ENCODE data around the gene CPNE4. TPM values are rescaled to one million over a fixed set of nuclear protein-coding genes. Genes with fewer than 3 reads are reported as not detected.

CPNE4 gene
- total RNA-seq, 1 experiment from 2014 or later = 5.7 TPM

- intact Hi-C loops (cut with micrococcal nuclease; ENCODE audit: unreplicated experiment) = no loop called here
- CTCF ChIA-PET = no interaction called here
- TF ChIP-seq EZH2 (IDR thresholded peaks at IDR 0.05; ENCODE audit: borderline replicate concordance, low read depth, low read length, poor library complexity, severe bottlenecking) (no peak), CTCF (conservative IDR thresholded peaks at IDR 0.05; ENCODE audit: low read depth, low read length) (no peak)
- Histone ChIP-seq H3K27me3 (replicated peaks; ENCODE audit: insufficient read depth, low read depth, low read length, poor library complexity) (no peaks in the 10 kb centered on the region), H3K27ac (ENCODE audit: low read depth, low read length, poor library complexity, severe bottlenecking) (peak overlapping the region; percentile 41), H3K4me3 (ENCODE audit: low read depth, low read length, poor library complexity, severe bottlenecking) (no peak overlapping the region), H3K9me3 (ENCODE audit: low read depth, low read length, poor library complexity, severe bottlenecking) (no peaks in the 10 kb centered on the region), H3K4me1 (ENCODE audit: insufficient read depth, low read length, poor library complexity, severe bottlenecking) (peaks cover 46% of the 10 kb centered on the region), H3K36me3 (ENCODE audit: insufficient read depth, low read length, poor library complexity, severe bottlenecking) (no peaks in the 10 kb centered on the region)
- BruUV-seq (replicated peaks) = no TSS peak
- DNase-seq (ENCODE audit: low spot score) = peak; percentile 78
- POLR2A ChIA-PET (ENCODE audit: low non-redundant PET) = no interaction called here
Measured at GRCh38 chr3:131901686-131902085, 133.1 kb downstream of the CPNE4 start.

GRCh38 chr3:131900891-131901290 is 133.9 kb downstream of the CPNE4 start:
- TF ChIP-seq EZH2 (IDR thresholded peaks at IDR 0.05; ENCODE audit: borderline replicate concordance, low read depth, low read length, poor library complexity, severe bottlenecking) (no peak), CTCF (conservative IDR thresholded peaks at IDR 0.05; ENCODE audit: low read depth, low read length) (no peak)
- ChIA-PET CTCF (no interaction called here), POLR2A (ENCODE audit: low non-redundant PET) (no interaction called here)
- Histone ChIP-seq H3K4me3 (ENCODE audit: low read depth, low read length, poor library complexity, severe bottlenecking) (no peak overlapping the region), H3K27ac (ENCODE audit: low read depth, low read length, poor library complexity, severe bottlenecking) (peak overlapping the region; percentile 41), H3K36me3 (ENCODE audit: insufficient read depth, low read length, poor library complexity, severe bottlenecking) (no peaks in the 10 kb centered on the region), H3K4me1 (ENCODE audit: insufficient read depth, low read length, poor library complexity, severe bottlenecking) (peaks cover 46% of the 10 kb centered on the region), H3K27me3 (replicated peaks; ENCODE audit: insufficient read depth, low read depth, low read length, poor library complexity) (no peaks in the 10 kb centered on the region), H3K9me3 (ENCODE audit: low read depth, low read length, poor library complexity, severe bottlenecking) (no peaks in the 10 kb centered on the region)
- BruUV-seq (replicated peaks) = no TSS peak
- intact Hi-C loops (cut with micrococcal nuclease; ENCODE audit: unreplicated experiment) = no loop called here
- DNase-seq (ENCODE audit: low spot score) = no peak

- ChIA-PET CTCF (interaction anchor here (0.6 to 0.8 kb wide), 2 partner anchors 12 to 136 kb away, joined by 3 to 5 read pairs; partner anchors contain the start of gene CPNE4), POLR2A (ENCODE audit: low non-redundant PET) (no interaction called here)
- no peaks in the 10 kb centered on the region for H3K36me3 ChIP-seq (ENCODE audit: insufficient read depth, low read length, poor library complexity, severe bottlenecking)
- no peaks in the 10 kb centered on the region for H3K27me3 ChIP-seq (replicated peaks; ENCODE audit: insufficient read depth, low read depth, low read length, poor library complexity)
- no TSS peak for BruUV-seq (replicated peaks)
- no peak for TF ChIP-seq CTCF (conservative IDR thresholded peaks at IDR 0.05; ENCODE audit: low read depth, low read length)
- no peak for TF ChIP-seq EZH2 (IDR thresholded peaks at IDR 0.05; ENCODE audit: borderline replicate concordance, low read depth, low read length, poor library complexity, severe bottlenecking)
- H3K9me3 ChIP-seq (ENCODE audit: low read depth, low read length, poor library complexity, severe bottlenecking) = no peaks in the 10 kb centered on the region
- intact Hi-C loops (cut with micrococcal nuclease; ENCODE audit: unreplicated experiment) = loop anchor here (5.0 kb wide), 1 partner anchor 102 kb away; no protein-coding TSS in a partner anchor
- H3K4me3 ChIP-seq (ENCODE audit: low read depth, low read length, poor library complexity, severe bottlenecking) = no peak overlapping the region
- H3K27ac ChIP-seq (ENCODE audit: low read depth, low read length, poor library complexity, severe bottlenecking) = peak overlapping the region; percentile 61
- peaks cover 46% of the 10 kb centered on the region for H3K4me1 ChIP-seq (ENCODE audit: insufficient read depth, low read length, poor library complexity, severe bottlenecking)
- no peak for DNase-seq (ENCODE audit: low spot score)
Measured at GRCh38 chr3:131899021-131899420, 135.8 kb downstream of the CPNE4 start.

Measured in A673 (cell line).